Stimulated activated CD4-positive, alpha-beta T cell treated with anti-CD3 and anti-CD28 coated beads, Interleukin-1b, Interleukin-23, amount 100 ng/mL, for 4 hours (primary cell): ENCODE measurements around the gene SEMA5A.

Source experiments
- DNase-seq, 2 donors: peaks; one replicate each; pipeline ENCODE4 v3.0.0-alpha.2; 2020; ENCODE audit warnings: low read depth in 2 of 2

The SEMA5A gene

GRCh38 chr5:9212605-9213004, 333.3 kb downstream of the SEMA5A start:
- no peak for DNase-seq

GRCh38 chr5:9209846-9210492, 335.9 kb downstream of the SEMA5A start:
- DNase-seq: no peak

- no peak for DNase-seq
Measured at GRCh38 chr5:9207817-9208418, 338.0 kb downstream of the SEMA5A start.

GRCh38 chr5:9202636-9203035, 343.2 kb downstream of the SEMA5A start:
- DNase-seq: no peak

GRCh38 chr5:9201761-9202160, 344.1 kb downstream of the SEMA5A start:
- no peak for DNase-seq

GRCh38 chr5:9201011-9201410, 344.9 kb downstream of the SEMA5A start:
- no peak for DNase-seq

- DNase-seq: no peak
Measured at GRCh38 chr5:9198394-9198793, 347.5 kb downstream of the SEMA5A start.

GRCh38 chr5:9197881-9198260, 348.0 kb downstream of the SEMA5A start:
- DNase-seq: no peak

- no peak for DNase-seq
Measured at GRCh38 chr5:9196403-9197227, 349.3 kb downstream of the SEMA5A start.

- no peak for DNase-seq
Measured at GRCh38 chr5:9194509-9194908, 351.4 kb downstream of the SEMA5A start.

GRCh38 chr5:9192266-9192665, 353.6 kb downstream of the SEMA5A start:
- DNase-seq: no peak

- no peak for DNase-seq
Measured at GRCh38 chr5:9189681-9190080, 356.2 kb downstream of the SEMA5A start.

GRCh38 chr5:9188956-9189355, 356.9 kb downstream of the SEMA5A start:
- DNase-seq: no peak

- DNase-seq: no peak
Measured at GRCh38 chr5:9188131-9188530, 357.7 kb downstream of the SEMA5A start.

- no peak for DNase-seq
Measured at GRCh38 chr5:9187614-9188013, 358.3 kb downstream of the SEMA5A start.

GRCh38 chr5:9186069-9186468, 359.8 kb downstream of the SEMA5A start:
- no peak for DNase-seq

- DNase-seq: no peak
Measured at GRCh38 chr5:9183992-9184391, 361.9 kb downstream of the SEMA5A start.

GRCh38 chr5:9182899-9183695, 362.8 kb downstream of the SEMA5A start:
- DNase-seq: no peak

GRCh38 chr5:9176641-9177040, 369.2 kb downstream of the SEMA5A start:
- no peak for DNase-seq

- DNase-seq: no peak
Measured at GRCh38 chr5:9174446-9174845, 371.4 kb downstream of the SEMA5A start.

GRCh38 chr5:9173281-9174048, 372.4 kb downstream of the SEMA5A start:
- DNase-seq: no peak
